GM12878 (cell line): Measurements from ENCODE around the gene GRIK3. TPM values are rescaled to one million over a fixed set of nuclear protein-coding genes. Genes with fewer than 3 reads are reported as not detected.

Experiments
- ATAC-seq: fragments of 200-7000 bp; cut with Tn5 transposase; 3 replicates; pipeline ENCODE4 v1.9.1; 2020; ENCODE audit warnings: mild to moderate bottlenecking, moderate library complexity
- BruUV-seq: library from RNA; stranded (reverse); fragments of 400-500 nt; replicated peaks from 2 replicates; lab custom pipeline; 2021; lab: Mats Ljungman, UMichigan
- CTCF ChIA-PET: fragments of 300-600 bp; sonication (Branson Sonifier 250); formaldehyde crosslinking; extraction: SDS; loops from one replicate; lab custom pipeline; 2021; ENCODE audit warnings: inconsistent platforms; lab: Yijun Ruan, JAX
- POLR2A ChIA-PET: fragments of 350-600 bp; formaldehyde crosslinking; extraction: SDS; loops from one replicate; lab custom pipeline; 2021; ENCODE audit warnings: inconsistent platforms; lab: Charles Lee
- RAD21 ChIA-PET: fragments of 300-600 bp; sonication (Branson Sonifier 250); formaldehyde crosslinking; loops from one replicate; lab custom pipeline; 2023; ENCODE audit warnings: antibody characterized with exemption; ENCODE audit not compliant: unreplicated experiment; lab: Charles Lee
- SMC1A ChIA-PET: fragments of 300-600 bp; sonication (Branson Sonifier 250); formaldehyde crosslinking; loops from one replicate; lab custom pipeline; 2023; ENCODE audit not compliant: unreplicated experiment, uncharacterized antibody; lab: Charles Lee
- DNase-seq: peaks from one replicate; pipeline ENCODE4 v3.0.0-alpha.2; 2011; ENCODE audit warnings: low read depth, low spot score
- FAIRE-seq: peaks from 3 replicates; lab custom pipeline; 2011; peaks lifted over from hg19 to GRCh38; lab: Jason Lieb, UNC
- H2AFZ ChIP-seq: 2 replicates; pipeline ENCODE4 v1.6.0; 2011; ENCODE audit warnings: low read depth, low read length, control low read depth; ENCODE audit not compliant: control insufficient read depth
- H3K27ac ChIP-seq: 2 replicates; pipeline ENCODE4 v1.5.1; 2011; ENCODE audit warnings: control low read depth; ENCODE audit not compliant: control insufficient read depth, insufficient read depth
- H3K27me3 ChIP-seq, 2 experiments: replicated peaks in 1 of 2; 2 replicates each; pipeline versions ENCODE4 v1.6.0 to v1.6.1; 2011; ENCODE audit warnings: low read length in 1 of 2; ENCODE audit not compliant: control insufficient read depth in 2 of 2, insufficient read depth in 2 of 2
- H3K36me3 ChIP-seq, 2 experiments: 2 replicates each; pipeline ENCODE4 v1.5.1; 2011; ENCODE audit warnings: low read length in 1 of 2; ENCODE audit not compliant: control insufficient read depth in 2 of 2, insufficient read depth in 2 of 2
- H3K4me1 ChIP-seq: 2 replicates; pipeline ENCODE4 v1.6.1; 2011; ENCODE audit warnings: mild to moderate bottlenecking, low read length, moderate library complexity, mixed read lengths; ENCODE audit not compliant: control insufficient read depth, insufficient read depth
- H3K4me2 ChIP-seq: 2 replicates; pipeline ENCODE4 v1.6.0; 2011; ENCODE audit warnings: control low read depth; ENCODE audit not compliant: control insufficient read depth, insufficient read depth
- H3K4me3 ChIP-seq: fragments of 200-600 bp; sonication (generic); 2 replicates; pipeline ENCODE4 v1.5.1; 2016
- H3K79me2 ChIP-seq: 2 replicates; pipeline ENCODE4 v1.6.0; 2011; ENCODE audit warnings: low read length; ENCODE audit not compliant: control insufficient read depth, insufficient read depth
- H3K9ac ChIP-seq: 2 replicates; pipeline ENCODE4 v1.8.0; 2011; ENCODE audit warnings: low read length, control low read depth, mixed read lengths; ENCODE audit not compliant: control insufficient read depth, insufficient read depth
- H3K9me3 ChIP-seq: replicated peaks from 3 replicates; pipeline ENCODE4 v1.5.1; 2011; ENCODE audit warnings: mild to moderate bottlenecking, low read length; ENCODE audit not compliant: control insufficient read depth, insufficient read depth
- H4K20me1 ChIP-seq: 2 replicates; pipeline ENCODE4 v1.6.0; 2011; ENCODE audit not compliant: control insufficient read depth, insufficient read depth
- ATF7 ChIP-seq: fragments of 450-650 bp; IDR thresholded peaks from 2 replicates; pipeline ENCODE4 v1.6.1; 2016; ENCODE audit warnings: low read depth, mild to moderate bottlenecking
- CEBPZ ChIP-seq: fragments of 150-350 bp; IDR thresholded peaks from 2 replicates; pipeline ENCODE4 v1.6.1; 2016; ENCODE audit warnings: low read depth, low read length
- ESRRA ChIP-seq: IDR thresholded peaks from 2 replicates; pipeline ENCODE4 v1.6.1; 2012; ENCODE audit warnings: mild to moderate bottlenecking, low read length, improper control_type of control experiment
- HCFC1 ChIP-seq: fragments of 150-350 bp; IDR thresholded peaks from 2 replicates; pipeline ENCODE4 v1.6.1; 2014; ENCODE audit warnings: low read length
- POLR2A ChIP-seq: IDR thresholded peaks from 2 replicates; pipeline ENCODE4 v1.6.1; 2011; ENCODE audit warnings: low read depth, mild to moderate bottlenecking, low read length
- POLR2AphosphoS2 ChIP-seq: IDR thresholded peaks from 2 replicates; pipeline ENCODE4 v1.6.1; 2011; ENCODE audit warnings: low read depth, mild to moderate bottlenecking, low read length, improper control_type of control experiment, moderate library complexity
- PRDM15 ChIP-seq: fragments of 450-650 bp; formaldehyde crosslinking; IDR thresholded peaks from 2 replicates; pipeline ENCODE4 v1.4.0; 2020; ENCODE audit warnings: mild to moderate bottlenecking, moderate library complexity
- SMAD1 ChIP-seq: fragments of 450-650 bp; IDR thresholded peaks from 2 replicates; pipeline ENCODE4 v1.6.1; 2018; ENCODE audit warnings: mild to moderate bottlenecking, low read depth; ENCODE audit not compliant: partially characterized antibody
- SREBF1 ChIP-seq: IDR thresholded peaks from 2 replicates; pipeline ENCODE4 v1.6.1; 2012; ENCODE audit warnings: mild to moderate bottlenecking, low read length
- TBL1XR1 ChIP-seq: IDR thresholded peaks from 2 replicates; pipeline ENCODE4 v1.6.1; 2012; ENCODE audit warnings: low read depth, low read length, improper control_type of control experiment
- USF1 ChIP-seq: IDR thresholded peaks from 2 replicates; pipeline ENCODE4 v1.6.1; 2011; ENCODE audit warnings: borderline replicate concordance, low read depth, mild to moderate bottlenecking, moderate library complexity, mixed read lengths, low read length; ENCODE audit not compliant: insufficient read depth; ENCODE audit errors: extremely low read length
- YY1 ChIP-seq: IDR thresholded peaks from 2 replicates; pipeline ENCODE4 v1.6.1; 2011; ENCODE audit warnings: low read depth, mild to moderate bottlenecking, low read length
- ZBED1 ChIP-seq: IDR thresholded peaks from 2 replicates; pipeline ENCODE4 v1.6.1; 2016; ENCODE audit warnings: borderline replicate concordance
- WGBS: methylation state at CpG from one replicate; pipeline ENCODE4 v1.1.6; 2016; ENCODE audit warnings: low lambda C conversion rate; ENCODE audit not compliant: insufficient replicate concordance, insufficient coverage; ENCODE audit errors: missing lambda C conversion rate; 5-methylcytosine and 5-hydroxymethylcytosine counted together
- in situ Hi-C: fragments of 300-500 bp; cut with MboI; formaldehyde crosslinking; loops from 9 replicates; pipeline ENCODE4 v1.14.3; 2018; ENCODE audit warnings: mixed read lengths
- intact Hi-C: fragments of 100-400 bp; cut with micrococcal nuclease; formaldehyde crosslinking; loops from one replicate; pipeline ENCODE4 v1.14.2; 2022; ENCODE audit not compliant: unreplicated experiment
- polyA plus RNA-seq, 11 experiments: library from polyadenylated mRNA; depleted of rRNA in 4 of 11; unstranded in 6 of 11; stranded (reverse) in 5 of 11; fragments of >200 nt; fragmentation: Nextera tagmentation in 4 of 11; fragmentation: Illumina TruSeq in 1 of 11; extraction: Ambion mirVana in 4 of 11; extraction: Trizol in 1 of 11; gene quantifications; 1 replicate in 1 of 11; 2 replicates in 10 of 11; pipeline versions ENCODE4 v1.2.1 to v1.2.3, GENCODE V29; 2011 to 2016; ENCODE audit warnings: inconsistent platforms in 2 of 11, missing spikeins in 2 of 11, low read depth in 1 of 11
- total RNA-seq, 4 experiments: library from RNA; depleted of rRNA in 3 of 4; stranded (reverse); fragments of >200 nt in 3 of 4; fragmentation: Illumina TruSeq in 1 of 4; extraction: Trizol in 1 of 4; gene quantifications; 2 replicates each; pipeline versions ENCODE4 v1.2.1 to v1.2.3, GENCODE V29; 2013 to 2021

Gene GRIK3
- total and polyA plus RNA-seq, 10 of the 15 experiments (the other 5 are each of a cell fraction or from before 2014, with no cell fraction given), result not detected

- WGBS, result 6% methylated on average over 2 of the region's 2 CpGs
- Histone ChIP-seq H3K4me1 (no peaks in the 10 kb centered on the region), H2AFZ (no peak overlapping the region), H3K36me3 (no peaks in the 10 kb centered on the region), H3K27me3 (peaks cover 0 to 2% of the 10 kb centered on the region in 2 experiments; a peak in 2 of 4 replicates), H3K79me2 (no peaks in the 10 kb centered on the region), H3K4me3 (no peak overlapping the region)
- no TSS peak for BruUV-seq
- no peak for DNase-seq
- TF ChIP-seq POLR2A (no peak), USF1 (no peak), SREBF1 (no peak), ATF7 (no peak), CEBPZ (no peak), TBL1XR1 (no peak), PRDM15 (CRISPR knock-in tag) (no peak), ESRRA (no peak), YY1 (no peak), POLR2AphosphoS2 (no peak), HCFC1 (no peak), SMAD1 (no peak), ZBED1 (no peak)
- TF ChIP-seq, all 136 proteins: peak for 0
- in situ Hi-C loops (no loop called here), intact Hi-C loops (no loop called here)
- ChIA-PET POLR2A (no interaction called here), RAD21 (no interaction called here), CTCF (interaction anchor here (0.6 kb wide), 1 partner anchor 391 kb away, joined by 3 read pairs; no protein-coding TSS in a partner anchor), SMC1A (no interaction called here)
- no peaks in the 10 kb centered on the region for H3K9me3 ChIP-seq
- FAIRE-seq (no peak), ATAC-seq (no peak)
- no peak overlapping the region for H3K9ac ChIP-seq
- H3K27ac ChIP-seq, result no peak overlapping the region
- no peak overlapping the region for H3K4me2 ChIP-seq
- no peaks in the 10 kb centered on the region for H4K20me1 ChIP-seq
Measured at GRCh38 chr1:37043101-37043500, 8.8 kb upstream of the GRIK3 start.
